ENCODE measurements around the gene OR4C3.
"Not testable (repeated sequence)": the region's sequence is repeated elsewhere in the genome, so short reads cannot be mapped to it uniquely, and the experiment has no call there.

OR4C3 gene

GRCh38 chr11:48341466-48341865 is 16.7 kb downstream of the OR4C3 start:
- peak; percentile 19 for DNase-seq
- Histone ChIP-seq H3K9me3 (replicated peaks; ENCODE audit: insufficient read depth, low read length) (no peaks in the 10 kb centered on the region), H3K27me3 (replicated peaks; ENCODE audit: insufficient read depth, low read length) (no peaks in the 10 kb centered on the region), H3K36me3 (replicated peaks; ENCODE audit: insufficient read depth, low read length) (no peaks in the 10 kb centered on the region), H3K9me2 (replicated peaks; ENCODE audit: insufficient read depth, low read length) (no peaks in the 10 kb centered on the region), H3K79me2 (ENCODE audit: low read length) (no peaks in the 10 kb centered on the region), H2AFZ (ENCODE audit: low read length) (no peak overlapping the region), H3K4me1 (ENCODE audit: low read length) (no peaks in the 10 kb centered on the region), H3F3A (ENCODE audit: insufficient read depth, low read length) (no peaks in the 10 kb centered on the region), H3K27ac (ENCODE audit: low read length) (no peak overlapping the region), H3K4me2 (ENCODE audit: low read depth, low read length) (no peak overlapping the region; the same call in 1 of the 2 replicates), H3K9ac (ENCODE audit: low read length) (no peak overlapping the region), H4K20me1 (ENCODE audit: insufficient read depth, low read length) (no peaks in the 10 kb centered on the region), H3K4me3 (ENCODE audit: low read length) (no peak overlapping the region)
- TF ChIP-seq EZH2 (optimal IDR thresholded peaks at IDR 0.05; ENCODE audit: low read depth, low read length) (no peak), EZH2phosphoT487 (IDR thresholded peaks at IDR 0.05; ENCODE audit: low read length) (no peak), CTCF (IDR thresholded peaks at IDR 0.05; ENCODE audit: low read length) (no peak)

DNA sequence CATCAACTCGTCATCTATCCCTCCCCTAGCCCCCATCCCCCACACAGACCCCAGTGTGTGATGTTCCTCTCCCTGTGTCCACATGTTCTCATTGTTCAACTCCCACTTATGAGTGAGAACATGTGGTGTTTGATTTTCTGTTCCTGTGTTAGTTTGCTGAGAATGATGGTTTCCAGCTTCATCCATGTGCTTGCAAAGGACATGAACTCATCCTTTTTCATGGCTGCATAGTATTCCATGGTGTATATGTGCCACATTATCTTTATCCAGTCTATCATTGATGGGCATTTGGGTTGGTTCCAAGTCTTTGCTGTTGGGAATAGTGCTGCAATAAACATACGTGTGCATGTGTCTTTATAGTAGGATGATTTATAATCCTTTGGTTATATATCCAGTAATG is 17.8 kb downstream of the OR4C3 start:
- H2AFZ ChIP-seq (ENCODE audit: low read length); H3K27ac ChIP-seq (ENCODE audit: low read length); H3K36me3 ChIP-seq (replicated peaks; ENCODE audit: insufficient read depth, low read length); H3K79me2 ChIP-seq (ENCODE audit: low read length); H3K9me3 ChIP-seq (replicated peaks; ENCODE audit: insufficient read depth, low read length); H4K20me1 ChIP-seq (ENCODE audit: insufficient read depth, low read length); H3K4me1 ChIP-seq (ENCODE audit: low read length); DNase-seq; H3K4me2 ChIP-seq (ENCODE audit: low read depth, low read length); H3K9ac ChIP-seq (ENCODE audit: low read length); H3F3A ChIP-seq (ENCODE audit: insufficient read depth, low read length); H3K27me3 ChIP-seq (replicated peaks; ENCODE audit: insufficient read depth, low read length); H3K9me2 ChIP-seq (replicated peaks; ENCODE audit: insufficient read depth, low read length); H3K4me3 ChIP-seq (ENCODE audit: low read length): not testable (repeated sequence)

DNA sequence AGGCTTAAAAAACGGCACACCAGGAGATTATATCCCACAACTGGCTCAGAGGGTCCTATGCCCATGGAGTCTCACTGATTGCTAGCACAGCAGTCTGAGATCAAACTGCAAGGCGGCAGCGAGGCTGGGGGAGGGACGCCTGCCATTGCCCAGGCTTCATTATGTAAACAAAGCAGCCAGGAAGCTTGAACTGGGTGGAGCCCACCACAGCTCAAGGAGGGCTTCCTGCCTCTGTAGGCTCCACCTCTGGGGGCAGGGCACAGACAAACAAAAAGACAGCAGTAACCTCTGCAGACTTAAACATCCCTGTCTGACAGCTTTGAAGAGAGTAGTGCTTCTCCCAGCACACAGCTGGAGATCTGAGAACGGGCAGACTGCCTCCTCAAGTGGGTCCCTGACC is 21.6 kb downstream of the OR4C3 start:
- not testable (repeated sequence) for H3K36me3 ChIP-seq (replicated peaks; ENCODE audit: insufficient read depth, low read length)

DNA sequence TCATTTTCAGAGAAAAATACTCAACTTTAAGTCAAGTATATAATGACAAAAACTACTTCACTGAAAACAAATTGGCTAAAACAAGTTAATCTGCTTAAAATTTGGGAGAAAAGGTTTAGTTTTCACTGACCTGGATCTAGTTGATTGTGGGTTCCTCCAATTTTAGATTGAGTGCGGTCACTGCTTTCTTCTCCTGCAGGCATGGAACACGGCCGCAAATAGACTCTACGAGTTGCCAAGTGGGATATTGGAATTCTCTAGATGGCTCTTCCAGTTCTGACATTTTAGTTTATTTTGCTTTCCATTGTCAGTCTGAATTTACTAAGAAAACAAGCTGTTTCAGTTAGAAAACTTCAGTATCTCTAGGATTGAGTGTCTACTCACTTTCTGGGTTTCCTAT is 29.3 kb downstream of the OR4C3 start:
- no peaks in the 10 kb centered on the region for H3K79me2 ChIP-seq (ENCODE audit: low read length)
- H3K4me2 ChIP-seq (ENCODE audit: low read depth, low read length), result no peak overlapping the region
- H3K9me2 ChIP-seq (replicated peaks; ENCODE audit: insufficient read depth, low read length), result no peaks in the 10 kb centered on the region
- no peak overlapping the region for H3K4me3 ChIP-seq (ENCODE audit: low read length)
- no peak overlapping the region for H3K9ac ChIP-seq (ENCODE audit: low read length)
- no peak overlapping the region for H2AFZ ChIP-seq (ENCODE audit: low read length)
- no peaks in the 10 kb centered on the region for H3K36me3 ChIP-seq (replicated peaks; ENCODE audit: insufficient read depth, low read length)
- no peaks in the 10 kb centered on the region for H3K27me3 ChIP-seq (replicated peaks; ENCODE audit: insufficient read depth, low read length)
- TF ChIP-seq EZH2 (optimal IDR thresholded peaks at IDR 0.05; ENCODE audit: low read depth, low read length) (no peak), CTCF (IDR thresholded peaks at IDR 0.05; ENCODE audit: low read length) (no peak), EZH2phosphoT487 (IDR thresholded peaks at IDR 0.05; ENCODE audit: low read length) (no peak)
- no peak for DNase-seq
- H3K9me3 ChIP-seq (replicated peaks; ENCODE audit: insufficient read depth, low read length), result no peaks in the 10 kb centered on the region
- H3K4me1 ChIP-seq (ENCODE audit: low read length), result no peaks in the 10 kb centered on the region
- H3F3A ChIP-seq (ENCODE audit: insufficient read depth, low read length), result no peaks in the 10 kb centered on the region
- H3K27ac ChIP-seq (ENCODE audit: low read length), result no peak overlapping the region
- no peaks in the 10 kb centered on the region for H4K20me1 ChIP-seq (ENCODE audit: insufficient read depth, low read length)

More for the DNA sequence above, 21.6 kb downstream of the OR4C3 start:
- H3F3A ChIP-seq (ENCODE audit: insufficient read depth, low read length); H3K4me3 ChIP-seq (ENCODE audit: low read length); H3K4me2 ChIP-seq (ENCODE audit: low read depth, low read length); H3K79me2 ChIP-seq (ENCODE audit: low read length); H3K9me3 ChIP-seq (replicated peaks; ENCODE audit: insufficient read depth, low read length); H3K9ac ChIP-seq (ENCODE audit: low read length); H3K27ac ChIP-seq (ENCODE audit: low read length); H3K9me2 ChIP-seq (replicated peaks; ENCODE audit: insufficient read depth, low read length); H2AFZ ChIP-seq (ENCODE audit: low read length); H4K20me1 ChIP-seq (ENCODE audit: insufficient read depth, low read length); DNase-seq; H3K27me3 ChIP-seq (replicated peaks; ENCODE audit: insufficient read depth, low read length); H3K4me1 ChIP-seq (ENCODE audit: low read length): not testable (repeated sequence)

Data from MM.1S (cell line).